DMS53 (cell line): ENCODE measurements around the gene ADORA1.

ENCODE experiments used
- DNase-seq: peaks from one replicate; lab custom pipeline; 2025; lab: John Stamatoyannopoulos, UW

Gene ADORA1

DNA sequence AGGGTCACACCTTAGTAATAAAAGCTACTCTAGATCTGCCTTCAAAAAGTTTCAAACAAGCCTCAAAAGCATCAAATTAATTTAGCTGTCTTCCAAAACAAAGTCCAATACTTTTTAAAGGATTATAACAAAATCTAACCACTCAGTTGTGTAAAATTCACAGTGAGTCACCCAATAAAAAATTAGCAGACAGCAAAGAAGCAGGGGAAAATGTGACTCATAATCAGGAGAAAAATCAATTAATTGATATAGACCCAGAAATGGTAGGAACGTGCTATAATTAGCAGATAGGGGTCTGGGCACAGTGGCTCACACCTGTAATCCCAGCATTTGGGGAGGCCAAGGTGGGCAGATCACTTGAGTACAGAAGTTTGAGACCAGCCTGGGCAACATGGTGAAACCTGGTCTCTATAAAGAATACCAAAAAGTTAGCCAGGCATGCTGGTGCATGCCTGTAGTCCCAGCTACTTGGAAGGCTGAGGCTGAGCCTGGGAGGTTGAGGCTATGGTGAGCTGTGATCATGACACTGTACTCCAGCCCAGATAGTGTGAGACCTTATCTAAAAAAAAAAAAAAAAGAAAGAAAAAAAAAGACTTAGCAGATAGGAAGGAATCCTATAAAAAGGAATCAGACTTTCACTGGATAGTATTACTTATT, 33.6 kb upstream of the ADORA1 start:
- DNase-seq, result no peak

DNA sequence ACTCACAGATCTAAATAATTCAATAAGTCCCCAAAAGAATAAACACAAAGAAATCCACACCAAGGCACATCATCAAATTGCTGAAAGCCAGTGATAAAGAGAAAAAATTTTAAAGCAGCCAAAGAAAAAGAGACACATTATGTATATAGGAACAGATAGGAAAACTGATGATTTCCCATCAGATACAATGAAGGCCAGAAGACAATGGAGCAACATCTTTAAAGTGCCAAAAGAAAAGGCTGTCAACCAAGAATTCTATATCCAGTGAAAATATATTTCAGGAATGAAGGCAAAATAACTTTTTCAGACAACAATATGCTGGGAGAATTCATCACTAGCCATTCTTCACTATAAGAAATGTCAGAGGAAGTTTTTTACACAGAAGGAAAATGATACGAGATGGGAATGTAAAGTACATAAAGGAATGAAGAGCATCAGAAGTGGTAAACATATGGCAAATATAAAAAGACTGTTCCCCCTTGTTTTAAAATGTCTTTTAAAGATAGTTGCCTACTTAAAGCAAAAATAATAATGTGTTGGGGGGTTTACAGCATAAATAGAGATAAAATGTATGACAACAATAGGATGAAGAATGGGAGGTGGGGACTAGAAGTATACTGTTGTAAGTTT, 32.4 kb upstream of the ADORA1 start:
- peak; percentile 39 for DNase-seq

DNA sequence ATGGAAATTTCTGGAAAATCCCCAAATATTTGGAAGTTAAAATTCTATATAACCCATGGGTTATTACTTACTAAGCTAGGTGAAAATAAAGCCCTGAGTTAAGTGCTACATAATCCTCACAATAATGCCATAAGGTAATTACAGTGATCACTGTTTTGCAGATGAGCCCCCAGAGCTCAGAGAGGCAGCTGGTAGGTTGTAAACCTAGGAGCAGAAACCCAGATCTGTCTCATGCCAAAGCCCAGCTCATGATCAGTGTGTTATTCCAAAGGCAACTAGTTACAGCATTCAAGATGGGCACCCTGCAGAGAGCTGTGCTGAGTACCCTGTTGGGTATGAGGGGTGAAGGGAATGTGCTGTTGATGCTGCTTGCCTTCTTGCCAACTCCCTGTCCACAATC, 31.0 kb upstream of the ADORA1 start:
- no peak for DNase-seq

DNA sequence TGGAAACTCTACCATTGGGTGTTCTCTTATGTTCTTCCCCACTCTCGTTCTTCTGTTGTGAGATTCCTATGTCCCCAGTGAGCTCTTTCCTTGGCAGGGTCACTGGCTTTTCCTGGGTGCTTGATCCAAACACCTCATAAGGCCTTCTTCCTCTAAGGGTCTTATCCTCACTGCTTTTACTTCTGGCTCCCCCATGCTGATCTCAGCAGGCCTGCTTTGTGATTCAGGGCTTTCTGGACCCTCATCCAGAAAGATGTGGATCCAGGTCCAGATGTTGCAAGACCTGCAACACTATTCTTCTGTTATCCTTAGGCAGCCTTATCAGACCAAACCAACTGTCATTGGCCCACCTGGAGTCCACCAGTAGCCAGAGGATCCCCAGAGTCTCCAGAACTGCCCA, 30.5 kb upstream of the ADORA1 start:
- no peak for DNase-seq

DNA sequence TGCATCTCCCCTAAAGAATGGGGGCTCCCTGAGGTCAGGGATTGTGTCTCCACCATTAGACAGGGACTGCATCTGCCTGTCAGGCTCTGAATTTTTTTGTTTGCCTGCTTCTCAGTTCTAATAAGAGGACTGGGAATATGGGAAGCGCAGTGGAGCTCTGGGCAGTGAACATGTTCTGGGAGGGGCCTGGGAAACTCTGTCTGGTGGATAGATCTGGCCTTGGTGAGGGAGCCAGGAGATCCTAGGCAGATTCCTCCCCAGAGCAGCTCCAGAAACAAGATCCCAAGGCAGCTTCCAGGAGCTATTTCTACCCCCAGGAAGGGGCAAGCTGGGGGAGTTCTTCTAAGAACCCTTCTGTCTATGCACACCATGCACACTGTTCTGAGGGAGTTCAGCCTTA, 29.1 kb upstream of the ADORA1 start:
- no peak for DNase-seq

DNA sequence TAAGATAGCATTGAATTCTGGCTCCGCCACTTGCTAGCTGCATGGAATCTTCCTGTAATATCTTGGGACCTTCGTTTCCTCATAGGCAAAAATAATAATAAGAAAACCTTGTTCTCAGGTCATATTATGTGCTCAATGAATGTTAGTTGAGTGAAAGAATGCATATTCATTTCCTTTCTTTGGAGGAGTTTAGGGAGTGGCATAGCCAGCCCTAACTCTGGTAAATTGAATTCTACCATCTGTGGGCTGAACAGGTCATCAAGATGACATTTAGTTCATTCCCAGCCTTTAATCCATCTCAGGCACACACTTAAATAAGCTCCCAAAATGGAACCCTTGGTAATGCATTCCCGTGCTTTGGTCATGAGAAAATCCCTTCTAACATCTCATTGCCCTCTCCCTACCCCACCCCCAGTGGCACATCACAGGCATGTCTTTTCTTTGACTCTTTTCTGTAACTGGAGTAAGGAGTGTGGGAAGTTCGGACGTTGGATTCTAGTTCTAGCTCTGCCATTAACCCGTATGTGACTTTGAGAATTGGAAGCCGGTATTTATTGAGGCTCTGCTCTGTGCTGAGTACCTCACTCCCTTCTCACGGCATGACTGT, 28.5 kb upstream of the ADORA1 start:
- DNase-seq, result no peak

DNA sequence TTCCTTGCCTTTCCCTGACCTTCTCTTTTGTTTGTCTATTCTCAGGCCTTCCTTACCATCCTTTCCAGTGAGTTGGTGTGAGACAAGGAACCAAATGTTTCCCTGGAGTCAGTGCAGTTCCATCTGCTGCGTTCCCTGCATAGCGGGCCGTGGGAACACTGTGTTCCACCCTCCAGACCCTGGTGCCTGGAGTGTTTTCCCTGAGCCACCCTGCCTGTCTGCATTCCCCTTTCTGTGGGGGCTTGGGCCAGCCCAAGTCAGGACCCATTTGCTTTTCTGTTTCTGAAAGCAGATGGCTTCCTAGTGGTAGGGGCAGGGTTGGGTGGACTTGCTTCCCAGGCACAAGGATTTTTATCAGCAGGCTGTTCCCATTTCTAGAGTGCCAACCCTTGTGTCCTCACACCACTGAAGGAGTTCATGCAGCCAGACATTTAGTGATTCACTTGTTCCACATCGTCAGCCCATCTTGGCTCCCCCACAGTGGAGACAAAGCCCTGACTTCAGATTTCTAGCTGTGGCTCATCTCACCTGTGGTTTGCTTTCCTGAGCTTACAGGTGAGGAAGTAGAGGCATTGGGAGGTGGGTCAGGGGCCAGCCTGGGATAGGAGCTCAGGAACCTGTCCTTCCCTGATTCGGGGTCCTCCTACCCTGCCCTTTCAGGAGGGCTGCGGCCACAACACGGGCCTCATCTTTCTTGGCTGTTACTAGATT, 27.6 kb upstream of the ADORA1 start:
- DNase-seq, result no peak

DNA sequence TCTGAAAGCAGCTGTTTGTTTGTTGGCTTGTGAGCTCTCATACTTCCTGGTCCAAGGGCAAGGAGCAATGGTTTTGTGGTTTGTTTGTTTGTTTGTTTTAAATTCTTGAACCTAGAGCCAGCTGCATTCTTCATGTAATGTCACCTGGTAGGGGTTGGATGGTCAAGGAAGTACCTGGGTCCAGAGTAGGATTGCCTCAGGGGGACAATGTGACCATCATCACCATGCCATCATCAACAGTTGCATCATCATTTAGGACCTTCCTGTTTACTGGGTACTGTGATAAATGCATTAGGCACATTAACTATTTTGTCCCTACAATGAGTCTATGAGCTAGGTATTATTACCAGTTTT, 27.0 kb upstream of the ADORA1 start:
- no peak for DNase-seq

DNA sequence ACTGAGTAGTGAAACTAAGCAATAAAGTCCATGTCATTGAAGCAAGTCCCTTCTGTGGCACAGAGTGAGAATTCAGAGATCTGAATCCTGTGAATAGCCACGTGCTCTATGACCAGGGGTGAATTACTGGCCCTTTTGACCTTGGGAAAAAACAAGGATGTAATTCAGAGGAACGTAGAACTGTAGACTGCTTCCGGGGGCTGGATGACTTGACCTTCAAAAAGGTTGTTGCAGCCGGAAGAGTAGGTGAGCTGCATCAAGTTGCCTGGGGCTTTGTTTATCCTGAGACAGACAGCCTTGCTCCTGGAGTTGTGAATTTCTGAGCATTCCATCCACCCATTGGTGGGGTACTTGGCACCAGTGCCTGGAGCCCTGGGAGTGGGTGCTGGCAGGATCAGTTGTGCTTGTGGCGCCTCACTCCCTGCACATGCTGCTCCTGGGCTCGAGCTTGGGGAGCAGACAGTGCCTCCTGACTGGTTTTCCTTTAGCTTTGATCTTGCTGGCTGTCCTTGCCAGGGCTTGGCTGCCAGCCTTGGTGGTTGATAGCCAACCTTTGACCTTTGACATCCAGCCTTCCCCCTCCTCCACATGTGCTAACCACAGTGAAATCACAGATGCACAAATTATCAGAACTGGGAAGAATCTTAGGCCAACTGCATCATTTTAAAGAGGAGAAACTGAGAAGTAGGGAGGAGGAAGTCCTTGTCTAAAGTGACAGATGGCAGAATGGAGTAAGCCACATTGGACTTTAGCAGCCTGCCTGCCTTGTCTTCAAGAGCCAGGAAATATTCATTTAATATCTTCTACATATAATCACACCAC, 25.5 kb upstream of the ADORA1 start:
- DNase-seq, result no peak

DNA sequence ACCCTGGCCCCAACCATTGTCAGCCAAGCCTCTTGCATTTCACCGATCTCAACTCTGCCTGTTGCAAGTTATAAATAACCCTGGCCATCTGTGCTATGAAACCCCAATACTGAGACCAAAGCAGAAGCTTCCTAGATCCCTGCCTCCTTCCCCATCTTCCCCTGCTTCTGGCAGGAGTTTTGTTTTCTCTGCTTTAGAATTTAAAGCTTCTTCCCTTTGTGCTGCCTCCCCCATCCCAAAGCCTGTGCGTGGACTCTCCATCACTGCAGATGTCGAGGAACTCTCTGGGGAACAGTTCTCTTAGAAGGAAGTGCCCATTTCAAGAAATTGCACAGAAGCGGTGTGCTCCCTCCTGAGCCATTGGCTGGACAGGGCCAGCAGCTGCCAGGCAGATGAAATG, 24.3 kb upstream of the ADORA1 start:
- DNase-seq, result no peak

DNA sequence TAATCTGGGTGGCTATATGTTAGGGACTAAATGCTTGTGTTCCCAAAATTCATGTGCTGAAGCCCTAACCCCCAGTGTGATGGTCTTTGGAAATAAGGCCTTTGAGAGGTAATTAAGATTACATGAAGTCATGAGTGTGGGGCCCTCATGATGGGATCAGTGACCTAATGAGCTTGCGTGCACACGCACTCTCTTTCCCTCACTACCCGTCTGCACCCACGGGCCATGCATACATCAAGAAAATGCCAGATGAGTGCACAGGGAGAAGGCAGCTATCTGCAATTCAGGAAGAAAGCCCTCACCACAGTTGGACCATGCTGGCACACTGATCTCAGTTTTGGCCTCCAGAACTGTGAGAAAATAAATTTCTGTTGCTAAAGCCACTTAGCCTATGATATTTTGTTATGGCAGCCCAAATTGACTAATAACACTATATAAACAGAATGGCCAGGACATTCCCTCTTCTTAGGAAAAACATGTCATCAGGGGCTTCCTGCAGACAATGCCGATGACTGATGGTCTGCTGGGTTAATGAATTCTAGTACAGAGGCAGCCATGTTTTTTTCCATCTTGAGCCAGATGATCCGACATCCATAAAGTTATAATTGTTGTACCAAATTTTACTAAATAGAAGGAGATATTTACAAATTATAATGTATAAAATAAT, 23.6 kb upstream of the ADORA1 start:
- DNase-seq, result no peak

DNA sequence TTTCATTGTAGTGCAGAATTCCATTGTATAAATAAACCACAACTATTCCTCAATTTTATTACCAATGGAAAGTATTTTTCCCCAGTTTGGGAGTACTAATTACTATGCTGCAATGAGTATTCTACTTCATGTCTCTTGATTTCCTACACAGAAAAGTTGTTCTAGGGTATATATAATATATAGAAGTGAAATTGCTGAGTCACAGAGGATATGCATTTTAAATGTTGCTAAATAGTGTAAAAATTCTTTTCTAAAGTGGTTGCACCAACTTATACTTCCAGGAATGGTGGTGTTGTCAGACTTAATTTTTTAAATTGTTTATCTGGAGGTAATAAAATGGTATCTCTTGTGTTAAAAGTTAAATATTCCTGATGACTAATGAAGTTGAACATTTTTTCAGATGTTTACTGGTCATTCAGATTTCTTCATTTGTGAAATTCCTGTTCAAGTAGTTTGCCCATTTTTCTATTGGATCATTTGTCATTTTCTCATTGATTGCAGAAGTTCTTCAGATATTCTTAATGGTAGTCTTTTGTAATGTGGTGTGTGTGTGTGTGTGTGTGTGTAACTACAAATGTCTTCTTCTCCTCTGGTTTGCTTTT, 22.6 kb upstream of the ADORA1 start:
- DNase-seq, result no peak

DNA sequence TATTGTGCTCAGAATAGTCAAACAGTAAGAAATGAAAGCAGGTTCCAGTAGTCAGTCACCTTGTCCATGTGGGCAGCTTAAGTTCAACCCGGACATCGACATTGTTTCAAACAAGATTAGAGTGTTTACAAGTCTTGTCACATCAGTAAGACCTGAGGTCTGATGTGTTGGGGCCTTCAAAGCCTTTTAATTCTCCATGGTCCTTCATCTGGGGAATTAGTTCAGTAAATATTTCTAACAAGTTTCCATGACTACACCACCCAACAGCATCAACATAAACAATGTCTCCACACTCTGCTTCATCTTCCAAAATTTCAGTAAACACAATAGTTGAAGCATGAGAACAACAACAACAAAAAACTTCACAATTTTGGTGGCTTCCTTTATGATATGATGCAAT, 15.1 kb upstream of the ADORA1 start:
- DNase-seq, result peak; percentile 52

DNA sequence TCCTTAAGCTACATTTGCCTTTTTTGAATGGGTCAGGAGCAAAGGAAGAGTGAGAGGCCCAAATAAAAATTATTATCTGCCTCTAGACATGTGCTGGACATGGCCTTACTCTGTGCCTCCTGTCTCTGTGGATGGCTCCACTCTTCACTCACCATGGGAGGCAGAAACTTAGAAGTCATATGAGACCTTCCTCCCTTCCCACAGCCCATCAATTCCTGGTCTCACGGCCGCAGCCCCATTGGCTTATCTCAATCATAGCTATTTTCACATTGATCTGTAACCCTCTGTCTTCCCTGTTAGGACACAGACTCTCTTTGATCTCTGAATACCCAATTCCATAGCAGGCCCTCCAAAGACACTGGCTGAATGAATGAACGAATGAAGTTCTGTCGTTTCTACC, 14.2 kb upstream of the ADORA1 start:
- DNase-seq, result no peak

DNA sequence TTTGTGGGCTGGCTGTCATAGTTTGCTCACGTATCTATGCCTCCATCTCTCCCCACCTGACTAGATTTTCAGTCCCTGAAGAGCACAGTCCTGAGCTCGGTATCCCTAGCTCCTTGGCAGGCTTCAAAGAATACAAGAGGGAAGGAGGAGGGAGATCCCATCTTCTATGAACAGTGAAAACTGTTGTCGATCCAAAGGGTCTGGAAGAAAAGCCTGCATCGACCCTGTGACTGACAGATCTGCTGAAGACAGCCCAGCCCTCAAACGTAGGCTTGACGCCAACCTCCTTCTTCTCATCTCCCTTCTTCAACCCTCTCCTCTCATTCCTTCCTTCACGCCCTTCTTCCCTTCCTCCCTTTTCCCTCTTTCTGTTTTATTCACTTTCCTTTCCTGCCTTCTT, 13.3 kb upstream of the ADORA1 start:
- DNase-seq, result no peak

DNA sequence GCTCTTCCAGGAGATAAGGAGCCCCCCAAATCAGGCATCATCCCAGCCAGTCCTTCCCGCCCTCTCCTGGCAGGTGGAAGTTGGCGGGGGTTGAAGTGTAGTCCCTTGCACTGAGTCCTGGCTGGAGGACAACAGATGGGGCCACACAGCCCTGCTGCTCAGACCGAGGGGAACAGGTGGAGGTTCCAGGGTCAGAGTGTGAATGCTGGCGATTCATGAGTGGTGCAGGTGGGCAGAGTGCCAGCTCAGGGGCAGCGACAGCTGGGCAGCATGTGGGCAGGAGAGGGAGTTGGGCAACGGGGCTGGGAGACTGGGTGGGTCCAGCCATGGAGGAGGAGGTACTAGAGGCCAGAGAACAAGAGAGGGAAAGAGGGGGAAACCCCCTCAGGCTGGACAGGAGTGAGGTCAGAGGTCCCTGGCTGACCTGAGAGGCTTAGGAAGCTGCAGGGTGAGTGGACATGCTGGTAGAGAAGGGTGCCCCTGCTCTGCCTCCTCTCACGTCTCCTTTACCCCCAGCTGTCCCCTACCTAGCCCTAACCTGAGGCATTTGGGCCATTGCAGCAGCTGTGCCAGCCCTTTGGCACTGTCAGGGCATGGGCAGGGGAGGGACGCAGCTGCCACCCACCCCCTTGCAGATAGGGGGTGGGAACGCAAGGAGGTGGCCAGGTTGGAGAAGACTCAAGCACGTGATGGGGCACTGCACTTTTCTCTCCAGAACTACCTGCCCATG, 11.3 kb upstream of the ADORA1 start:
- DNase-seq, result no peak

DNA sequence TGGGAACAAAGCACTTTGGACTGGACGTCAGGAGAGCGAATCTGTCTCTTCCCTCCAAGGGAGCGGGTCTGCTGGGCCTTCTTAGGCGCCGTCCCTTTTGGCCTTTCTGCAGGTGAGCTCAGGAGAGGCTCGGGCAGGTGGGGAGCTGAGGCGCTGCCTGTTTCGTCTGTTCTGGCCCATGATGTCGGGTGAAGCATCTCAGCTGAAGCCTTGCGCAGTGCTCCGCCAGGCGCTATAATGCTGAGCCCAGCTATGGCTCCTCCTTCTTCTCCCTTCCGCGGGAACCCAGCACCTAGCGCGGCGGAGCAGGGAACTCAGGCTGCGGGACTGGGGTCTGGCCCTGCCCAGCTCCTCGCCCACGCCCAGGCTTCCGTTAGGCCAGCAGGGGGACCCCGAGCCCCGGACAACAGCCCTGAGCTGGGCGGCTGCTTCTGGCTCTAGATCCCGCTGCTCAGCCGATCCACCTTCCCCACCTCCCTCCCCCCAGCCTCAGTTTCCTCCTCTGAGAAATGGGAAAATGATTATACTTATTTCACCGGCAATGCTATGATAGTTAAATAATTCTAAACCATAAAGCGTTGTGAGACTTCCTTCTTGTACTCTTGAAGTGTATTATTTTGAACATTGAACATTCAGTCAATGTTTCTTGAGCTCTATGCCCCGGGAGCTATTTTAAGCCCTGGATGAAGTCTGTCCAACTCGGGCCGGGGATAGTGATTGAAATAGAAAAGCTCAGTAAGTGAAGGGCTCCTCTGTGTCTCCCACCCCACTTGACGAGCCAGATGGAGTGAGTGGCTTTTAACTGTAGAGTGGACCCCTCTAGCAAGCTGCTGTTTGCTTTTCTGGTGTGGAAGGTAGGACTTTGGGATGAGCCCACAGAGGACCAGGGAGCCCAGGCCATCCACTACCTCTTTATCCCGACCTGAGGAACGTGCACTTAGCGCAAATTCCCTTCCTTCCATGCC, 9.6 kb upstream of the ADORA1 start:
- peak; percentile 88 for DNase-seq

DNA sequence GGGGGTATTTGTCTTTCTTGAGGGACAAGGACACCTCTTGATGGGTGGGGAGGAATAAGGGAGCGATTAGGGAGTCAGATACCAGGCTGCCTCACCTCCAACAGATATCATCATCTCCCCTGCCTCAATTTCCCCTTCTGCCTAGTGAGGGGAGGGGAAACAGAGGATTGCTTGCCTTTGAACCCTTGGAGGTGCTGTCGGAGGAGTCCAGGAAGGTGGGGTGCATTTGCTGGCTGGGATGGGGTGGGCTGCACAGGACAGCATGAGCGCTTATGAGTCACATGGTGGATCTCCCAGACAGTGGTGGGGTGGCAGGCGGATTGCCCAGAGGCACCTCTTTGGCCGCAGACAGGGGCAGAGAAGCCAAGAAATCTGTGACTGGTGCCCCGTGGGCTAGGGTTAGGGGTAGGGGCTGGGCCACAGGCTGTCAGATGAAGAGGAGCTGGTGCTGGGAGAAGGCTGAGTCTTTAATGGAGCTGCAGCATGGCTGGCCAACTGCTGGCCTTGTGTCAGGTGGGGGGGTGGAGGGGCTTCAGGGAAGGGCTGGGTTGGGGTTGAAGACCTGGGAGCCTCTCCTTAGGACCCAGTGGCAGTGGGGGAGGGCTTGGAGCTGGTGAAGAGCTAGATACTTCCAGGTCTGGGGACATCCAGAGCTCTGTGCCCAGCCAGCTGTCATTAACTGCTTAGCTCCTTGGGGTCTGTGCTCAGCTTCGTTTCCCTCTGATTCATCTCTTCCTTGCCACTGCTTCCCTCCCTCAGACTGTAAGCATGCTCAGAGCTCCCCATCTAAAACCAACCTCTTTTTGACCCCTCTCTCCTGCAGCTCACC, 7.0 kb upstream of the ADORA1 start:
- DNase-seq, result no peak
